ENCODE data around the gene PDGFB.

GRCh38 chr22:39221999-39222686 lies 22.6 kb downstream of the PDGFB start:
- no peak for TF ChIP-seq CTCF (conservative IDR thresholded peaks at IDR 0.05)
- TF ChIP-seq EZH2 (IDR thresholded peaks at IDR 0.05; ENCODE audit: low read depth), result no peak
